ENCODE results near the gene EXOC7. TPM values are rescaled to one million over a fixed set of nuclear protein-coding genes. Genes with fewer than 3 reads are reported as not detected.
A peak's percentile ranks its signal among the peaks of the same experiment; 100 is the strongest.

EXOC7 gene
- total and polyA plus RNA-seq, 2 of the 8 experiments (the other 6 are each of a cell fraction or from before 2014, with no cell fraction given): 77.1 to 92.6 TPM

DNA sequence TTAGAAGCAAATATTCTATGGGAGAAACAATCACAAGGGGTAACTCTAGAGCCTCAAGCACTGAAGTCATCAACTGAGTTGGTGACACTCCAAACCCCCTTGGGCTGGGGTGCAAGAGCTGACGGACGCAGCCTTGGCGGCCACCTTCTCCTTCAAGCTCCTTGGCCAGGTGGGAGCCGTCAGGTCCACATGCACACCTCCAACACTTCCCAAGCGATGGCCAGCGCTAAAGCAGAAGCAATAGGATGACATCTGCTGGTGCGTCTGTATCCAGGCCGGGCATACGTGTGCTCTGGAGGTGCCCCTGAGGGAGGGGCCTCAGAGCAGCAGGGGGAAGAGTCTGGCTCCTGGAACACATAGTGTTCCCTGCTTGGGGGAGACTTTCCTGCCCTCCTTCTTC is 49.6 kb upstream of the EXOC7 start (continued):
- TF ChIP-seq RAD21 (IDR thresholded peaks at IDR 0.05 in 1 of 2, conservative IDR thresholded peaks at IDR 0.05 in 1 of 2; ENCODE audit: low read depth in 2 of 2, low read length in 2 of 2): peak; percentile 13 to 55; a peak in 2 of 4 replicates
- no peak for TF ChIP-seq CHD1 (IDR thresholded peaks at IDR 0.05; ENCODE audit: low read depth, low read length)
- no peak for TF ChIP-seq CTBP2 (IDR thresholded peaks at IDR 0.05; ENCODE audit: borderline replicate concordance, insufficient read depth, insufficient read length, low read length)
- no peak for TF ChIP-seq RXRA (IDR thresholded peaks at IDR 0.05; ENCODE audit: insufficient read depth, low read depth, low read length)
- no peak for TF ChIP-seq HDAC6 (IDR thresholded peaks at IDR 0.05; ENCODE audit: low read depth, low read length)
- no peak for TF ChIP-seq PHF8 (conservative IDR thresholded peaks at IDR 0.05; ENCODE audit: low read depth, low read length)
- no peak for TF ChIP-seq FOSL1 (IDR thresholded peaks at IDR 0.05; ENCODE audit: insufficient read depth, low read depth, low read length)
- TF ChIP-seq, protein P1, sequence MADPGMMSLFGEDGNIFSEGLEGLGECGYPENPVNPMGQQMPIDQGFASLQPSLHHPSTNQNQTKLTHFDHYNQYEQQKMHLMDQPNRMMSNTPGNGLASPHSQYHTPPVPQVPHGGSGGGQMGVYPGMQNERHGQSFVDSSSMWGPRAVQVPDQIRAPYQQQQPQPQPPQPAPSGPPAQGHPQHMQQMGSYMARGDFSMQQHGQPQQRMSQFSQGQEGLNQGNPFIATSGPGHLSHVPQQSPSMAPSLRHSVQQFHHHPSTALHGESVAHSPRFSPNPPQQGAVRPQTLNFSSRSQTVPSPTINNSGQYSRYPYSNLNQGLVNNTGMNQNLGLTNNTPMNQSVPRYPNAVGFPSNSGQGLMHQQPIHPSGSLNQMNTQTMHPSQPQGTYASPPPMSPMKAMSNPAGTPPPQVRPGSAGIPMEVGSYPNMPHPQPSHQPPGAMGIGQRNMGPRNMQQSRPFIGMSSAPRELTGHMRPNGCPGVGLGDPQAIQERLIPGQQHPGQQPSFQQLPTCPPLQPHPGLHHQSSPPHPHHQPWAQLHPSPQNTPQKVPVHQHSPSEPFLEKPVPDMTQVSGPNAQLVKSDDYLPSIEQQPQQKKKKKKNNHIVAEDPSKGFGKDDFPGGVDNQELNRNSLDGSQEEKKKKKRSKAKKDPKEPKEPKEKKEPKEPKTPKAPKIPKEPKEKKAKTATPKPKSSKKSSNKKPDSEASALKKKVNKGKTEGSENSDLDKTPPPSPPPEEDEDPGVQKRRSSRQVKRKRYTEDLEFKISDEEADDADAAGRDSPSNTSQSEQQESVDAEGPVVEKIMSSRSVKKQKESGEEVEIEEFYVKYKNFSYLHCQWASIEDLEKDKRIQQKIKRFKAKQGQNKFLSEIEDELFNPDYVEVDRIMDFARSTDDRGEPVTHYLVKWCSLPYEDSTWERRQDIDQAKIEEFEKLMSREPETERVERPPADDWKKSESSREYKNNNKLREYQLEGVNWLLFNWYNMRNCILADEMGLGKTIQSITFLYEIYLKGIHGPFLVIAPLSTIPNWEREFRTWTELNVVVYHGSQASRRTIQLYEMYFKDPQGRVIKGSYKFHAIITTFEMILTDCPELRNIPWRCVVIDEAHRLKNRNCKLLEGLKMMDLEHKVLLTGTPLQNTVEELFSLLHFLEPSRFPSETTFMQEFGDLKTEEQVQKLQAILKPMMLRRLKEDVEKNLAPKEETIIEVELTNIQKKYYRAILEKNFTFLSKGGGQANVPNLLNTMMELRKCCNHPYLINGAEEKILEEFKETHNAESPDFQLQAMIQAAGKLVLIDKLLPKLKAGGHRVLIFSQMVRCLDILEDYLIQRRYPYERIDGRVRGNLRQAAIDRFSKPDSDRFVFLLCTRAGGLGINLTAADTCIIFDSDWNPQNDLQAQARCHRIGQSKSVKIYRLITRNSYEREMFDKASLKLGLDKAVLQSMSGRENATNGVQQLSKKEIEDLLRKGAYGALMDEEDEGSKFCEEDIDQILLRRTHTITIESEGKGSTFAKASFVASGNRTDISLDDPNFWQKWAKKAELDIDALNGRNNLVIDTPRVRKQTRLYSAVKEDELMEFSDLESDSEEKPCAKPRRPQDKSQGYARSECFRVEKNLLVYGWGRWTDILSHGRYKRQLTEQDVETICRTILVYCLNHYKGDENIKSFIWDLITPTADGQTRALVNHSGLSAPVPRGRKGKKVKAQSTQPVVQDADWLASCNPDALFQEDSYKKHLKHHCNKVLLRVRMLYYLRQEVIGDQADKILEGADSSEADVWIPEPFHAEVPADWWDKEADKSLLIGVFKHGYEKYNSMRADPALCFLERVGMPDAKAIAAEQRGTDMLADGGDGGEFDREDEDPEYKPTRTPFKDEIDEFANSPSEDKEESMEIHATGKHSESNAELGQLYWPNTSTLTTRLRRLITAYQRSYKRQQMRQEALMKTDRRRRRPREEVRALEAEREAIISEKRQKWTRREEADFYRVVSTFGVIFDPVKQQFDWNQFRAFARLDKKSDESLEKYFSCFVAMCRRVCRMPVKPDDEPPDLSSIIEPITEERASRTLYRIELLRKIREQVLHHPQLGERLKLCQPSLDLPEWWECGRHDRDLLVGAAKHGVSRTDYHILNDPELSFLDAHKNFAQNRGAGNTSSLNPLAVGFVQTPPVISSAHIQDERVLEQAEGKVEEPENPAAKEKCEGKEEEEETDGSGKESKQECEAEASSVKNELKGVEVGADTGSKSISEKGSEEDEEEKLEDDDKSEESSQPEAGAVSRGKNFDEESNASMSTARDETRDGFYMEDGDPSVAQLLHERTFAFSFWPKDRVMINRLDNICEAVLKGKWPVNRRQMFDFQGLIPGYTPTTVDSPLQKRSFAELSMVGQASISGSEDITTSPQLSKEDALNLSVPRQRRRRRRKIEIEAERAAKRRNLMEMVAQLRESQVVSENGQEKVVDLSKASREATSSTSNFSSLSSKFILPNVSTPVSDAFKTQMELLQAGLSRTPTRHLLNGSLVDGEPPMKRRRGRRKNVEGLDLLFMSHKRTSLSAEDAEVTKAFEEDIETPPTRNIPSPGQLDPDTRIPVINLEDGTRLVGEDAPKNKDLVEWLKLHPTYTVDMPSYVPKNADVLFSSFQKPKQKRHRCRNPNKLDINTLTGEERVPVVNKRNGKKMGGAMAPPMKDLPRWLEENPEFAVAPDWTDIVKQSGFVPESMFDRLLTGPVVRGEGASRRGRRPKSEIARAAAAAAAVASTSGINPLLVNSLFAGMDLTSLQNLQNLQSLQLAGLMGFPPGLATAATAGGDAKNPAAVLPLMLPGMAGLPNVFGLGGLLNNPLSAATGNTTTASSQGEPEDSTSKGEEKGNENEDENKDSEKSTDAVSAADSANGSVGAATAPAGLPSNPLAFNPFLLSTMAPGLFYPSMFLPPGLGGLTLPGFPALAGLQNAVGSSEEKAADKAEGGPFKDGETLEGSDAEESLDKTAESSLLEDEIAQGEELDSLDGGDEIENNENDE (IDR thresholded peaks at IDR 0.05; ENCODE audit: insufficient replicate concordance, low read length): no peak
- TF ChIP-seq, protein P2, sequence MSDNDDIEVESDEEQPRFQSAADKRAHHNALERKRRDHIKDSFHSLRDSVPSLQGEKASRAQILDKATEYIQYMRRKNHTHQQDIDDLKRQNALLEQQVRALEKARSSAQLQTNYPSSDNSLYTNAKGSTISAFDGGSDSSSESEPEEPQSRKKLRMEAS (IDR thresholded peaks at IDR 0.05): peak; percentile 8; the same call in 1 of the 2 replicates
- no peak for TF ChIP-seq SIN3A (conservative IDR thresholded peaks at IDR 0.05 in 1 of 2, IDR thresholded peaks at IDR 0.05 in 1 of 2; ENCODE audit: low read depth in 1 of 2, low read length in 2 of 2)

All from H1 (cell line).